Skeletal muscle satellite cell (primary cell): ENCODE results near the gene CNTNAP4.

Experiments
- H3K27me3 ChIP-seq: 2 replicates; pipeline ENCODE4 v1.7.0; 2013; ENCODE audit warnings: low read length; ENCODE audit not compliant: control insufficient read depth, insufficient read depth
- H3K36me3 ChIP-seq: 2 replicates; pipeline ENCODE4 v1.7.0; 2013; ENCODE audit warnings: mild to moderate bottlenecking, control low read depth, low read length; ENCODE audit not compliant: insufficient read depth
- H3K4me1 ChIP-seq: 2 replicates; pipeline ENCODE4 v1.7.0; 2013; ENCODE audit warnings: low read length; ENCODE audit not compliant: control insufficient read depth, insufficient read depth
- H3K4me2 ChIP-seq: 2 replicates; pipeline ENCODE4 v1.7.0; 2013; ENCODE audit warnings: mild to moderate bottlenecking, low read length
- H3K4me3 ChIP-seq: 2 replicates; pipeline ENCODE4 v1.7.0; 2013; ENCODE audit warnings: low read length
- H3K9ac ChIP-seq: 2 replicates; pipeline ENCODE4 v1.7.0; 2013; ENCODE audit warnings: mild to moderate bottlenecking, low read depth, low read length, moderate library complexity
- H3K9me3 ChIP-seq: replicated peaks from 2 replicates; pipeline ENCODE4 v1.7.0; 2013; ENCODE audit warnings: mild to moderate bottlenecking, control low read depth, low read length

Gene CNTNAP4

GRCh38 chr16:76277460-76278030 lies 344 bp downstream of the CNTNAP4 start:
- Histone ChIP-seq H3K4me3 (no peak overlapping the region), H3K9me3 (no peaks in the 10 kb centered on the region), H3K9ac (no peak overlapping the region), H3K4me1 (peaks cover 9% of the 10 kb centered on the region), H3K4me2 (no peak overlapping the region), H3K36me3 (no peaks in the 10 kb centered on the region), H3K27me3 (peaks cover 7% of the 10 kb centered on the region)

GRCh38 chr16:76278086-76278485 lies 885 bp downstream of the CNTNAP4 start:
- no peak overlapping the region for H3K4me2 ChIP-seq
- peaks cover 9% of the 10 kb centered on the region for H3K4me1 ChIP-seq
- no peaks in the 10 kb centered on the region for H3K36me3 ChIP-seq
- H3K27me3 ChIP-seq = peaks cover 7% of the 10 kb centered on the region
- no peak overlapping the region for H3K4me3 ChIP-seq
- H3K9me3 ChIP-seq = no peaks in the 10 kb centered on the region
- H3K9ac ChIP-seq = no peak overlapping the region

GRCh38 chr16:76278980-76279379 lies 1.8 kb downstream of the CNTNAP4 start:
- H3K4me2 ChIP-seq = no peak overlapping the region
- H3K9me3 ChIP-seq = no peaks in the 10 kb centered on the region
- H3K9ac ChIP-seq = no peak overlapping the region
- no peaks in the 10 kb centered on the region for H3K36me3 ChIP-seq
- H3K4me1 ChIP-seq = peaks cover 7% of the 10 kb centered on the region
- no peak overlapping the region for H3K4me3 ChIP-seq
- H3K27me3 ChIP-seq = peaks cover 7% of the 10 kb centered on the region

GRCh38 chr16:76280421-76281215 lies 3.4 kb downstream of the CNTNAP4 start:
- no peaks in the 10 kb centered on the region for H3K4me1 ChIP-seq
- H3K4me2 ChIP-seq = no peak overlapping the region
- H3K9ac ChIP-seq = no peak overlapping the region
- no peaks in the 10 kb centered on the region for H3K9me3 ChIP-seq
- no peaks in the 10 kb centered on the region for H3K36me3 ChIP-seq
- H3K4me3 ChIP-seq = no peak overlapping the region
- H3K27me3 ChIP-seq = peaks cover 7% of the 10 kb centered on the region

- Histone ChIP-seq H3K4me2 (no peak overlapping the region), H3K9ac (no peak overlapping the region), H3K4me3 (no peak overlapping the region), H3K27me3 (no peaks in the 10 kb centered on the region), H3K36me3 (no peaks in the 10 kb centered on the region), H3K9me3 (no peaks in the 10 kb centered on the region), H3K4me1 (no peaks in the 10 kb centered on the region)
Measured at GRCh38 chr16:76287466-76287865, 10.3 kb downstream of the CNTNAP4 start.

- Histone ChIP-seq H3K4me2 (no peak overlapping the region), H3K9ac (no peak overlapping the region), H3K36me3 (no peaks in the 10 kb centered on the region), H3K9me3 (no peaks in the 10 kb centered on the region), H3K4me3 (no peak overlapping the region), H3K27me3 (no peaks in the 10 kb centered on the region), H3K4me1 (peaks cover 17% of the 10 kb centered on the region)
Measured at GRCh38 chr16:76292218-76292617, 15.0 kb downstream of the CNTNAP4 start.

- Histone ChIP-seq H3K9me3 (no peaks in the 10 kb centered on the region), H3K4me2 (no peak overlapping the region), H3K4me1 (peaks cover 17% of the 10 kb centered on the region), H3K4me3 (peak overlapping the region; percentile 1), H3K9ac (peak overlapping the region; percentile 46), H3K27me3 (no peaks in the 10 kb centered on the region), H3K36me3 (no peaks in the 10 kb centered on the region)
Measured at GRCh38 chr16:76293980-76294379, 16.8 kb downstream of the CNTNAP4 start.

- H3K4me1 ChIP-seq = peaks cover 17% of the 10 kb centered on the region
- H3K36me3 ChIP-seq = no peaks in the 10 kb centered on the region
- peak overlapping the region; percentile 46 for H3K9ac ChIP-seq
- H3K9me3 ChIP-seq = no peaks in the 10 kb centered on the region
- no peak overlapping the region for H3K4me2 ChIP-seq
- H3K4me3 ChIP-seq = peak overlapping the region; percentile 1
- H3K27me3 ChIP-seq = no peaks in the 10 kb centered on the region
Measured at GRCh38 chr16:76294396-76295214, 17.4 kb downstream of the CNTNAP4 start.

- Histone ChIP-seq H3K9me3 (no peaks in the 10 kb centered on the region), H3K4me1 (peaks cover 17% of the 10 kb centered on the region), H3K4me3 (no peak overlapping the region), H3K4me2 (no peak overlapping the region), H3K36me3 (no peaks in the 10 kb centered on the region), H3K9ac (no peak overlapping the region), H3K27me3 (no peaks in the 10 kb centered on the region)
Measured at GRCh38 chr16:76297941-76298340, 20.7 kb downstream of the CNTNAP4 start.

- H3K4me3 ChIP-seq = no peak overlapping the region
- H3K27me3 ChIP-seq = no peaks in the 10 kb centered on the region
- H3K9me3 ChIP-seq = no peaks in the 10 kb centered on the region
- H3K4me2 ChIP-seq = no peak overlapping the region
- H3K9ac ChIP-seq = no peak overlapping the region
- H3K36me3 ChIP-seq = no peaks in the 10 kb centered on the region
- H3K4me1 ChIP-seq = no peaks in the 10 kb centered on the region
Measured at GRCh38 chr16:76303637-76304314, 26.6 kb downstream of the CNTNAP4 start.

- H3K27me3 ChIP-seq = no peaks in the 10 kb centered on the region
- no peaks in the 10 kb centered on the region for H3K36me3 ChIP-seq
- no peak overlapping the region for H3K4me2 ChIP-seq
- no peak overlapping the region for H3K9ac ChIP-seq
- no peaks in the 10 kb centered on the region for H3K9me3 ChIP-seq
- no peaks in the 10 kb centered on the region for H3K4me1 ChIP-seq
- H3K4me3 ChIP-seq = no peak overlapping the region
Measured at GRCh38 chr16:76309639-76310335, 32.6 kb downstream of the CNTNAP4 start.
